Anterior cingulate cortex (tissue), 58 donors: ENCODE data around the gene NECTIN2.
A peak's percentile ranks its signal among the peaks of the same experiment; 100 is the strongest.
"Not testable (repeated sequence)": the region's sequence is repeated elsewhere in the genome, so short reads cannot be mapped to it uniquely, and the experiment has no call there.

Source experiments
- DNase-seq, 58 donors: peaks; one replicate each; lab custom pipeline; 2025; lab: John Stamatoyannopoulos, UW

NECTIN2 gene

GRCh38 chr19:44903602-44904425 is 57.7 kb downstream of the NECTIN2 start:
- DNase-seq = peak in 56 of 58 donors; percentile 3 to 88 (median 58)

- DNase-seq = no peak
Observed at GRCh38 chr19:44904426-44904994, 58.4 kb downstream of the NECTIN2 start.

- DNase-seq = peak in 48 of 58 donors; percentile 6 to 77 (median 48)
Observed at GRCh38 chr19:44905437-44906160, 59.5 kb downstream of the NECTIN2 start, which contains the start of gene APOE. APOE (plus strand) TSS chr19:44905796; CDS start chr19:44906625, 829 bp downstream.

- no peak for DNase-seq
Observed at GRCh38 chr19:44907613-44908012, 61.5 kb downstream of the NECTIN2 start.

- no peak for DNase-seq
Observed at GRCh38 chr19:44908074-44908835, 62.2 kb downstream of the NECTIN2 start.

- peak in 1 of 58 donors; percentile 5 for DNase-seq
Observed at GRCh38 chr19:44908836-44909261, 62.8 kb downstream of the NECTIN2 start.

- DNase-seq = no peak
Observed at GRCh38 chr19:44909775-44910174, 63.7 kb downstream of the NECTIN2 start.

GRCh38 chr19:44911896-44912295 is 65.8 kb downstream of the NECTIN2 start:
- not testable (repeated sequence) for DNase-seq

- peak in 56 of 58 donors; percentile 3 to 87 (median 73) for DNase-seq
Observed at GRCh38 chr19:44912854-44913253, 66.8 kb downstream of the NECTIN2 start.

- peak in 2 of 58 donors; percentile 8 to 9 for DNase-seq
Observed at GRCh38 chr19:44913512-44914432, 67.7 kb downstream of the NECTIN2 start.

GRCh38 chr19:44914433-44915206 is 68.5 kb downstream of the NECTIN2 start, which contains the start of gene APOC1:
APOC1 (plus strand) TSS chr19:44914608; CDS start chr19:44914892, 284 bp downstream.
- peak in 57 of 58 donors; percentile 6 to 90 (median 67) for DNase-seq

- no peak for DNase-seq
Observed at GRCh38 chr19:44924243-44924725, 78.2 kb downstream of the NECTIN2 start.

GRCh38 chr19:44925114-44925891 is 79.2 kb downstream of the NECTIN2 start:
- DNase-seq = peak in 57 of 58 donors; percentile 12 to 93 (median 78)

GRCh38 chr19:44926245-44927077 is 80.4 kb downstream of the NECTIN2 start:
- not testable (repeated sequence) for DNase-seq

- DNase-seq = no peak
Observed at GRCh38 chr19:44927746-44928145, 81.6 kb downstream of the NECTIN2 start.

- no peak for DNase-seq
Observed at GRCh38 chr19:44930088-44930487, 84.0 kb downstream of the NECTIN2 start.
